Measurements from ENCODE around the gene PRKAG2.

Gene PRKAG2

GRCh38 chr7:151692721-151693120 is 184.2 kb downstream of the PRKAG2 start:
- TF ChIP-seq, protein P1, sequence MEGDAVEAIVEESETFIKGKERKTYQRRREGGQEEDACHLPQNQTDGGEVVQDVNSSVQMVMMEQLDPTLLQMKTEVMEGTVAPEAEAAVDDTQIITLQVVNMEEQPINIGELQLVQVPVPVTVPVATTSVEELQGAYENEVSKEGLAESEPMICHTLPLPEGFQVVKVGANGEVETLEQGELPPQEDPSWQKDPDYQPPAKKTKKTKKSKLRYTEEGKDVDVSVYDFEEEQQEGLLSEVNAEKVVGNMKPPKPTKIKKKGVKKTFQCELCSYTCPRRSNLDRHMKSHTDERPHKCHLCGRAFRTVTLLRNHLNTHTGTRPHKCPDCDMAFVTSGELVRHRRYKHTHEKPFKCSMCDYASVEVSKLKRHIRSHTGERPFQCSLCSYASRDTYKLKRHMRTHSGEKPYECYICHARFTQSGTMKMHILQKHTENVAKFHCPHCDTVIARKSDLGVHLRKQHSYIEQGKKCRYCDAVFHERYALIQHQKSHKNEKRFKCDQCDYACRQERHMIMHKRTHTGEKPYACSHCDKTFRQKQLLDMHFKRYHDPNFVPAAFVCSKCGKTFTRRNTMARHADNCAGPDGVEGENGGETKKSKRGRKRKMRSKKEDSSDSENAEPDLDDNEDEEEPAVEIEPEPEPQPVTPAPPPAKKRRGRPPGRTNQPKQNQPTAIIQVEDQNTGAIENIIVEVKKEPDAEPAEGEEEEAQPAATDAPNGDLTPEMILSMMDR (IDR thresholded peaks at IDR 0.05; ENCODE audit: insufficient read depth, low read length, poor library complexity, severe bottlenecking) = no peak
- no peaks in the 10 kb centered on the region for H3K36me3 ChIP-seq (ENCODE audit: control insufficient read depth, insufficient read depth, low read length)
- no peaks in the 10 kb centered on the region; the same call in none of the 2 replicates for H3K27me3 ChIP-seq (replicated peaks; ENCODE audit: control insufficient read depth, insufficient read depth, low read length)
- H3K4me3 ChIP-seq (replicated peaks; ENCODE audit: low read depth, low read length) = no peak overlapping the region
- no peak for DNase-seq (ENCODE audit: extremely low read depth, insufficient read length)

DNA sequence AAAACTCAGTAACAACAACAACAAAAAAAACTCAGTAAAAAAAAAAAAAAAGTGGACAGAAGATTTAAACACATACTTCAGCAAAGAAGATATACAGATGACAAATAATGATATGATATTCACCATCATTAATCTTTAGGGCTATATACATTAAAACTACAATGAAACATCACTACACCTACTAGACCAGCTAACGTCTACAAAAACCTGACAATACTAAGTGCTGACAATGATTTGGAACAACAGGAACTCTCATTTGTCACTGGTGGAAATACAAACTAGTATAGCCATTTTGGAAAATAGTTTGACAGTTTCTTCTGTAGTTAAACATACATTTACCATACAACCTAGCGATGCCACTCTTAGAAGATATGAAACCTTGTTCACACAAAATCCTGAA is 185.5 kb downstream of the PRKAG2 start:
- Histone ChIP-seq H3K4me3 (replicated peaks; ENCODE audit: low read depth, low read length) (no peak overlapping the region), H3K36me3 (ENCODE audit: control insufficient read depth, insufficient read depth, low read length) (no peaks in the 10 kb centered on the region), H3K27me3 (replicated peaks; ENCODE audit: control insufficient read depth, insufficient read depth, low read length) (no peaks in the 10 kb centered on the region; the same call in none of the 2 replicates)
- TF ChIP-seq, protein P1 (IDR thresholded peaks at IDR 0.05; ENCODE audit: insufficient read depth, low read length, poor library complexity, severe bottlenecking) = no peak
- no peak for DNase-seq (ENCODE audit: extremely low read depth, insufficient read length)

- Histone ChIP-seq H3K4me3 (replicated peaks; ENCODE audit: low read depth, low read length) (no peak overlapping the region), H3K27me3 (replicated peaks; ENCODE audit: control insufficient read depth, insufficient read depth, low read length) (no peaks in the 10 kb centered on the region; the same call in none of the 2 replicates)
- DNase-seq (ENCODE audit: extremely low read depth, insufficient read length) = no peak
Observed at GRCh38 chr7:151690606-151691005, 186.3 kb downstream of the PRKAG2 start.

GRCh38 chr7:151689196-151689971 is 187.5 kb downstream of the PRKAG2 start:
- Histone ChIP-seq H3K4me3 (replicated peaks; ENCODE audit: low read depth, low read length) (no peak overlapping the region), H3K27me3 (replicated peaks; ENCODE audit: control insufficient read depth, insufficient read depth, low read length) (no peaks in the 10 kb centered on the region; the same call in none of the 2 replicates), H3K36me3 (ENCODE audit: control insufficient read depth, insufficient read depth, low read length) (no peaks in the 10 kb centered on the region)
- DNase-seq (ENCODE audit: extremely low read depth, insufficient read length) = no peak
- TF ChIP-seq, protein P1 (IDR thresholded peaks at IDR 0.05; ENCODE audit: insufficient read depth, low read length, poor library complexity, severe bottlenecking) = no peak

More at GRCh38 chr7:151690606-151691005, 186.3 kb downstream of the PRKAG2 start:
- H3K36me3 ChIP-seq (ENCODE audit: control insufficient read depth, insufficient read depth, low read length) = no peaks in the 10 kb centered on the region
- TF ChIP-seq, protein P1 (IDR thresholded peaks at IDR 0.05; ENCODE audit: insufficient read depth, low read length, poor library complexity, severe bottlenecking) = no peak

DNA sequence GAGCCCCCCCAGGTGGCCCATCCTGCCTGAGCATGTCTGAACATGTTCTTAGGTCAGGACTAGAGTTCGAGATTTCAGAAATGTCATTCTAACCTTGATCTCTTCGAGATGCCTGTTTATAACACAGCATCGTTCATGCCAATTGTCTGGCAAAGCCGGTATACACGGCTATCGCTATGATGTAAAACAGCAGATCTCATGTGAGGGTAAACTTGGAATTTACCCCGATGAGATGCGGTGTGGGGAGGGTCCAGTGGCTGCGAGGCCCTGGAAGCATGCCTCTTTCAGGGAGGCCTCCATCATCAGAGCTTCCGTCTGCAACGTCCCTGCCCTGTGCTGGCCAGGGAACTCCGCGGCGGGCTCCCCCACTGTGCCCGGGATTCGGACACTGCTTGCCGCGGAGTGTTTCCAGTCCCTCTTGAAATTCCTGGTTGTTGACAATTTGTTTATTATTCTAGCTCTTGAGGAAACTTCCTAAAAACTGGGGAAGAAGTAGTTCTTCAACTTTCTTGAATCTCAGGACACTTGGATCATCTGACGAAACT is 188.6 kb downstream of the PRKAG2 start:
- no peak for DNase-seq (ENCODE audit: extremely low read depth, insufficient read length)
- H3K36me3 ChIP-seq (ENCODE audit: control insufficient read depth, insufficient read depth, low read length) = no peaks in the 10 kb centered on the region
- TF ChIP-seq, protein P1 (IDR thresholded peaks at IDR 0.05; ENCODE audit: insufficient read depth, low read length, poor library complexity, severe bottlenecking) = no peak
- H3K4me3 ChIP-seq (replicated peaks; ENCODE audit: low read depth, low read length) = no peak overlapping the region
- no peaks in the 10 kb centered on the region; the same call in none of the 2 replicates for H3K27me3 ChIP-seq (replicated peaks; ENCODE audit: control insufficient read depth, insufficient read depth, low read length)
